Fibroblast of lung (primary cell): ENCODE data around the gene EML3. TPM values are rescaled to one million over a fixed set of nuclear protein-coding genes. Genes with fewer than 3 reads are reported as not detected.
"Not testable (repeated sequence)": the region's sequence is repeated elsewhere in the genome, so short reads cannot be mapped to it uniquely, and the experiment has no call there.

ENCODE experiments used
- DNase-seq, 2 donors: peaks; one replicate each; pipeline versions ENCODE4 v3.0.0 to v3.0.0-alpha.2; 2010; ENCODE audit warnings: low read depth in 2 of 2
- H2AFZ ChIP-seq: 2 replicates; pipeline ENCODE4 v1.5.1; 2012; ENCODE audit warnings: low read length, control low read depth, inconsistent platforms
- H3K27ac ChIP-seq: 2 replicates; pipeline ENCODE4 v1.5.1; 2011; ENCODE audit warnings: low read length, control low read depth; ENCODE audit not compliant: insufficient read depth
- H3K27me3 ChIP-seq: 2 replicates; pipeline ENCODE4 v1.5.1; 2011; ENCODE audit warnings: mild to moderate bottlenecking, low read length; ENCODE audit not compliant: control insufficient read depth, insufficient read depth
- H3K36me3 ChIP-seq: 2 replicates; pipeline ENCODE4 v1.5.1; 2011; ENCODE audit warnings: low read length; ENCODE audit not compliant: control insufficient read depth, insufficient read depth
- H3K4me1 ChIP-seq: 2 replicates; pipeline ENCODE4 v1.5.1; 2011; ENCODE audit warnings: low read length; ENCODE audit not compliant: control insufficient read depth, insufficient read depth; ENCODE audit errors: extremely low read depth
- H3K4me2 ChIP-seq: 2 replicates; pipeline ENCODE4 v1.5.1; 2011; ENCODE audit warnings: low read length, control low read depth; ENCODE audit not compliant: insufficient read depth; ENCODE audit errors: extremely low read depth
- H3K4me3 ChIP-seq, 4 experiments: fragments of 200-600 bp in 1 of 4; sonication (generic) in 1 of 4; replicated peaks in 1 of 4; 2 replicates each; pipeline ENCODE4 v1.5.1; 2011 to 2016; ENCODE audit warnings: low read length in 4 of 4, low read depth in 3 of 4, mild to moderate bottlenecking in 3 of 4, control low read depth in 2 of 4, inconsistent platforms in 1 of 4, mixed read lengths in 1 of 4; ENCODE audit not compliant: insufficient read depth in 1 of 4; ENCODE audit errors: control extremely low read depth in 1 of 4
- H3K79me2 ChIP-seq: 2 replicates; pipeline ENCODE4 v1.5.1; 2012; ENCODE audit warnings: mild to moderate bottlenecking, low read length, inconsistent platforms; ENCODE audit not compliant: control insufficient read depth, insufficient read depth
- H3K9ac ChIP-seq: 2 replicates; pipeline ENCODE4 v1.5.1; 2011; ENCODE audit warnings: mild to moderate bottlenecking, low read length, control low read depth; ENCODE audit not compliant: insufficient read depth
- H3K9me3 ChIP-seq: 2 replicates; pipeline ENCODE4 v1.5.1; 2012; ENCODE audit warnings: low read depth, low read length; ENCODE audit not compliant: control insufficient read depth, insufficient read depth
- H4K20me1 ChIP-seq: 2 replicates; pipeline ENCODE4 v1.5.1; 2011; ENCODE audit warnings: low read length; ENCODE audit not compliant: control insufficient read depth, insufficient read depth; ENCODE audit errors: extremely low read depth
- CTCF ChIP-seq, 2 donors: IDR thresholded peaks in 1 of 2; conservative IDR thresholded peaks in 1 of 2; 1 replicate in 1 of 2; 2 replicates in 1 of 2; pipeline ENCODE4 v1.5.1; 2011 to 2012; ENCODE audit warnings: low read length in 2 of 2, control low read depth in 1 of 2, inconsistent platforms in 1 of 2, low read depth in 1 of 2, mild to moderate bottlenecking in 1 of 2
- EZH2 ChIP-seq: IDR thresholded peaks from 2 replicates; pipeline ENCODE4 v1.5.1; 2012; ENCODE audit warnings: low read length, control low read depth, mild to moderate bottlenecking; ENCODE audit errors: missing control alignments
- polyA plus RNA-seq, 2 donors: library from polyadenylated mRNA; depleted of rRNA in 1 of 2; stranded (reverse) in 1 of 2; unstranded in 1 of 2; fragments of >200 nt; gene quantifications; 2 replicates each; pipeline ENCODE4 v1.2.1, GENCODE V29; 2011 to 2012; ENCODE audit warnings: missing spikeins in 1 of 2
- total RNA-seq: library from RNA; depleted of rRNA; stranded (reverse); fragments of >200 nt; gene quantifications from 2 replicates; pipeline ENCODE4 v1.2.1, GENCODE V29; 2014

EML3 gene
- total and polyA plus RNA-seq, 2 donors (not counting 1 experiment from before 2014, with no cell fraction given): 20.5 to 22.6 TPM

GRCh38 chr11:62588966-62589637 is 23.5 kb downstream of the EML3 start:
- Histone ChIP-seq H4K20me1 (no peaks in the 10 kb centered on the region), H3K79me2 (peaks cover 8% of the 10 kb centered on the region)

GRCh38 chr11:62585356-62585755 is 27.2 kb downstream of the EML3 start:
- not testable (repeated sequence) for H3K9me3 ChIP-seq, H3K79me2 ChIP-seq, H3K27ac ChIP-seq, H3K4me2 ChIP-seq, H3K36me3 ChIP-seq, H3K4me1 ChIP-seq, H3K27me3 ChIP-seq, DNase-seq, H3K9ac ChIP-seq, H2AFZ ChIP-seq, H4K20me1 ChIP-seq, H3K4me3 ChIP-seq

More at GRCh38 chr11:62588966-62589637, 23.5 kb downstream of the EML3 start:
- H3K9ac ChIP-seq: no peak overlapping the region
- H3K36me3 ChIP-seq: peaks cover 9% of the 10 kb centered on the region
- peak in 1 of 2 donors; percentile 21 for DNase-seq
- H2AFZ ChIP-seq: no peak overlapping the region
- H3K4me1 ChIP-seq: peaks cover 10% of the 10 kb centered on the region
- H3K27me3 ChIP-seq: no peaks in the 10 kb centered on the region
- H3K4me3 ChIP-seq: no peak overlapping the region
- no peak overlapping the region for H3K4me2 ChIP-seq
- TF ChIP-seq CTCF (conservative IDR thresholded peaks at IDR 0.05 in 1 of 2, IDR thresholded peaks at IDR 0.05 in 1 of 2; ENCODE audit: low read depth in 1 of 2, low read length in 2 of 2) (peak; percentile 22 to 44), EZH2 (no peak)
- no peaks in the 10 kb centered on the region for H3K9me3 ChIP-seq
- no peak overlapping the region for H3K27ac ChIP-seq

- H3K4me1 ChIP-seq, H3K9me3 ChIP-seq, H3K27me3 ChIP-seq: not testable (repeated sequence)
These were observed 30.8 kb downstream of the EML3 start for GRCh38 chr11:62581735-62582134.

GRCh38 chr11:62580959-62581715 is 31.4 kb downstream of the EML3 start:
- no peak for DNase-seq
- Histone ChIP-seq H3K79me2 (no peaks in the 10 kb centered on the region), H4K20me1 (no peaks in the 10 kb centered on the region), H2AFZ (no peak overlapping the region), H3K9ac (no peak overlapping the region), H3K4me1 (no peaks in the 10 kb centered on the region), H3K27ac (no peak overlapping the region), H3K27me3 (no peaks in the 10 kb centered on the region), H3K36me3 (peaks cover 3% of the 10 kb centered on the region), H3K4me3 (no peak overlapping the region), H3K9me3 (no peaks in the 10 kb centered on the region), H3K4me2 (no peak overlapping the region)
- no peak for TF ChIP-seq EZH2
- no peak for TF ChIP-seq CTCF (conservative IDR thresholded peaks at IDR 0.05 in 1 of 2, IDR thresholded peaks at IDR 0.05 in 1 of 2; ENCODE audit: low read depth in 1 of 2, low read length in 2 of 2)

More at GRCh38 chr11:62581735-62582134, 30.8 kb downstream of the EML3 start:
- H3K4me2 ChIP-seq, H3K9ac ChIP-seq, DNase-seq, H2AFZ ChIP-seq, H3K79me2 ChIP-seq, H4K20me1 ChIP-seq, H3K27ac ChIP-seq, H3K36me3 ChIP-seq, H3K4me3 ChIP-seq: not testable (repeated sequence)
